GM18873 (cell line): ENCODE results near the gene STRN4.

Experiments
- ATAC-seq: cut with Tn5 transposase; IDR thresholded peaks from one replicate; pipeline ENCODE4 v1.9.1; 2021; ENCODE audit warnings: mild to moderate bottlenecking, moderate library complexity, moderate number of reproducible peaks; ENCODE audit not compliant: unreplicated experiment, low FRiP score

Gene STRN4

GRCh38 chr19:46745030-46745429 lies 1.2 kb downstream of the STRN4 start:
- ATAC-seq: no peak

- no peak for ATAC-seq
Observed at GRCh38 chr19:46744005-46744691, 2.1 kb downstream of the STRN4 start.

GRCh38 chr19:46742926-46743480 lies 3.2 kb downstream of the STRN4 start:
- ATAC-seq: no peak

- no peak for ATAC-seq
Observed at GRCh38 chr19:46741447-46741846, 4.8 kb downstream of the STRN4 start.

- no peak for ATAC-seq
Observed at GRCh38 chr19:46739290-46739771, 6.9 kb downstream of the STRN4 start.

GRCh38 chr19:46737761-46738171 lies 8.5 kb downstream of the STRN4 start:
- no peak for ATAC-seq

- ATAC-seq: no peak
Observed at GRCh38 chr19:46737298-46737654, 9.0 kb downstream of the STRN4 start.

GRCh38 chr19:46736531-46737297 lies 9.5 kb downstream of the STRN4 start:
- no peak for ATAC-seq

- ATAC-seq: no peak
Observed at GRCh38 chr19:46733690-46734292, 12.5 kb downstream of the STRN4 start.

- no peak for ATAC-seq
Observed at GRCh38 chr19:46732966-46733689, 13.1 kb downstream of the STRN4 start.

- ATAC-seq: no peak
Observed at GRCh38 chr19:46732172-46732938, 13.9 kb downstream of the STRN4 start.

GRCh38 chr19:46731584-46731983 lies 14.7 kb downstream of the STRN4 start:
- no peak for ATAC-seq

- no peak for ATAC-seq
Observed at GRCh38 chr19:46731007-46731501, 15.2 kb downstream of the STRN4 start.

GRCh38 chr19:46730595-46730994 lies 15.7 kb downstream of the STRN4 start:
- ATAC-seq: no peak

- no peak for ATAC-seq
Observed at GRCh38 chr19:46730187-46730586, 16.1 kb downstream of the STRN4 start.

- ATAC-seq: no peak
Observed at GRCh38 chr19:46729696-46730095, 16.6 kb downstream of the STRN4 start.

- no peak for ATAC-seq
Observed at GRCh38 chr19:46728693-46729339, 17.4 kb downstream of the STRN4 start.

- no peak for ATAC-seq
Observed at GRCh38 chr19:46728208-46728607, 18.0 kb downstream of the STRN4 start.

GRCh38 chr19:46727757-46728156 lies 18.5 kb downstream of the STRN4 start:
- no peak for ATAC-seq
